Skeletal muscle satellite cell (primary cell): ENCODE measurements around the gene MICAL3.
"Not testable (repeated sequence)": the region's sequence is repeated elsewhere in the genome, so short reads cannot be mapped to it uniquely, and the experiment has no call there.

Source experiments
- H3K27me3 ChIP-seq: 2 replicates; pipeline ENCODE4 v1.7.0; 2013; ENCODE audit warnings: low read length; ENCODE audit not compliant: control insufficient read depth, insufficient read depth
- H3K36me3 ChIP-seq: 2 replicates; pipeline ENCODE4 v1.7.0; 2013; ENCODE audit warnings: mild to moderate bottlenecking, control low read depth, low read length; ENCODE audit not compliant: insufficient read depth
- H3K4me1 ChIP-seq: 2 replicates; pipeline ENCODE4 v1.7.0; 2013; ENCODE audit warnings: low read length; ENCODE audit not compliant: control insufficient read depth, insufficient read depth
- H3K4me2 ChIP-seq: 2 replicates; pipeline ENCODE4 v1.7.0; 2013; ENCODE audit warnings: mild to moderate bottlenecking, low read length
- H3K4me3 ChIP-seq: 2 replicates; pipeline ENCODE4 v1.7.0; 2013; ENCODE audit warnings: low read length
- H3K9ac ChIP-seq: 2 replicates; pipeline ENCODE4 v1.7.0; 2013; ENCODE audit warnings: mild to moderate bottlenecking, low read depth, low read length, moderate library complexity
- H3K9me3 ChIP-seq: replicated peaks from 2 replicates; pipeline ENCODE4 v1.7.0; 2013; ENCODE audit warnings: mild to moderate bottlenecking, control low read depth, low read length

Gene MICAL3

GRCh38 chr22:18067548-18068341, 43.4 kb upstream of the MICAL3 start:
- Histone ChIP-seq H3K4me2 (peak overlapping the region; percentile 6), H3K27me3 (peaks cover 14% of the 10 kb centered on the region), H3K36me3 (no peaks in the 10 kb centered on the region), H3K4me3 (no peak overlapping the region), H3K4me1 (peaks cover 14% of the 10 kb centered on the region), H3K9ac (no peak overlapping the region), H3K9me3 (no peaks in the 10 kb centered on the region)

GRCh38 chr22:18067121-18067520, 42.8 kb upstream of the MICAL3 start:
- no peak overlapping the region for H3K4me3 ChIP-seq
- H3K4me2 ChIP-seq: no peak overlapping the region
- H3K27me3 ChIP-seq: peaks cover 14% of the 10 kb centered on the region
- H3K4me1 ChIP-seq: peaks cover 14% of the 10 kb centered on the region
- no peaks in the 10 kb centered on the region for H3K36me3 ChIP-seq
- H3K9me3 ChIP-seq: no peaks in the 10 kb centered on the region
- no peak overlapping the region for H3K9ac ChIP-seq

- Histone ChIP-seq H3K9me3 (no peaks in the 10 kb centered on the region), H3K9ac (no peak overlapping the region), H3K4me1 (peaks cover 19% of the 10 kb centered on the region), H3K27me3 (peaks cover 14% of the 10 kb centered on the region), H3K4me3 (no peak overlapping the region), H3K36me3 (no peaks in the 10 kb centered on the region), H3K4me2 (no peak overlapping the region)
Measured at GRCh38 chr22:18066181-18066859, 42.0 kb upstream of the MICAL3 start.

- Histone ChIP-seq H3K4me1 (peaks cover 27% of the 10 kb centered on the region), H3K36me3 (no peaks in the 10 kb centered on the region), H3K27me3 (peaks cover 14% of the 10 kb centered on the region)
Measured at GRCh38 chr22:18065256-18065655, 40.9 kb upstream of the MICAL3 start.

DNA sequence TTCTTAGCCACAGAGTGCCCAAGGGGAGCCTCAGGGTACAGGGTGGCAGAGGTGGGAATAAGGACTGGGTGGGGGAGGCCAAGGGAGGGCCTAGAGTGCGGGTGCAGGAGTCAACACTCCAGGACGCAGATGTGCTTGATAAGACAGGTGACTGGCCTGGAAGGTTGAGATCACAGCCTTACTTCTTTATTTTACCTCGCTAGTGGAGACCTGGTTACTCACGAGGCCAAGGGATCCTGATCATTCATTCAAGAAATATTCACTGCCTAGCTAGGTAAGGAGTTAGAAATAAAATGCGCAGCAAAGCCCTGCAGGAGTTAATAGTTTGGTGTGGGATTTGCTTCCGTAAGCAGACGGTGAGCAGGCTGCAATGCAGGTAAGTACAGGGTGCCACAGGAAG, 40.3 kb upstream of the MICAL3 start:
- Histone ChIP-seq H3K4me3 (no peak overlapping the region), H3K4me2 (no peak overlapping the region), H3K4me1 (peaks cover 27% of the 10 kb centered on the region), H3K9me3 (no peaks in the 10 kb centered on the region), H3K9ac (no peak overlapping the region), H3K27me3 (peaks cover 14% of the 10 kb centered on the region), H3K36me3 (no peaks in the 10 kb centered on the region)

More at GRCh38 chr22:18065256-18065655, 40.9 kb upstream of the MICAL3 start:
- no peak overlapping the region for H3K4me3 ChIP-seq
- H3K9me3 ChIP-seq: no peaks in the 10 kb centered on the region
- no peak overlapping the region for H3K9ac ChIP-seq
- H3K4me2 ChIP-seq: no peak overlapping the region

- H3K9me3 ChIP-seq, H3K4me3 ChIP-seq, H3K4me2 ChIP-seq, H3K36me3 ChIP-seq, H3K9ac ChIP-seq: not testable (repeated sequence)
- Histone ChIP-seq H3K27me3 (peaks cover 14% of the 10 kb centered on the region), H3K4me1 (peaks cover 27% of the 10 kb centered on the region)
Measured at GRCh38 chr22:18063715-18064114, 39.4 kb upstream of the MICAL3 start.

DNA sequence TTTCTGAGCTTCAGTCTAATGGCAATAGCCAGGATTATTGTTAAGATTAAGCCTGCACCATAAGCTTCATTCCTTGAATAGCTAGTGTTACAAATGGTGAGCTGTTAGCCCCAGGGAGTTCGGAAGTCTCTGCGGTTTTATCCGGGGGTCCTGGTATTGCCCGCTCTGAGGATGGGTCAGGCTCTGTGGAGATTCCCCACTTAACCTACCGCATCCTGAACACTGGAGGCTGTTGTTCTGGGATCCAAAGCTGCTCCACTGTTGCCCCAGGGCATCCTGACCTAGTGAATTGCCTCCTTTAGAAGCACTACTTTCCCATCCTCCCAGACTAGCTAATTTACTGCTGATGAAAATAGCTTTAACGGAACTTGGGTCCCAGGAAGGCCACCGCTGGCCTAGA, 38.9 kb upstream of the MICAL3 start:
- H3K4me1 ChIP-seq: peaks cover 24% of the 10 kb centered on the region
- H3K9ac ChIP-seq: no peak overlapping the region
- H3K27me3 ChIP-seq: peaks cover 14% of the 10 kb centered on the region

GRCh38 chr22:18062421-18062820, 38.1 kb upstream of the MICAL3 start:
- Histone ChIP-seq H3K4me1 (peaks cover 22% of the 10 kb centered on the region), H3K36me3 (no peaks in the 10 kb centered on the region), H3K9me3 (no peaks in the 10 kb centered on the region), H3K4me2 (no peak overlapping the region), H3K27me3 (peaks cover 14% of the 10 kb centered on the region), H3K4me3 (no peak overlapping the region), H3K9ac (no peak overlapping the region)

More for the DNA sequence above, 38.9 kb upstream of the MICAL3 start:
- Histone ChIP-seq H3K4me3 (no peak overlapping the region), H3K36me3 (no peaks in the 10 kb centered on the region), H3K4me2 (no peak overlapping the region), H3K9me3 (no peaks in the 10 kb centered on the region)

- Histone ChIP-seq H3K9ac (no peak overlapping the region), H3K27me3 (peaks cover 8% of the 10 kb centered on the region), H3K4me2 (peak overlapping the region; percentile 38), H3K4me3 (peak overlapping the region; percentile 24), H3K4me1 (peaks cover 34% of the 10 kb centered on the region), H3K36me3 (no peaks in the 10 kb centered on the region), H3K9me3 (no peaks in the 10 kb centered on the region)
Measured at GRCh38 chr22:18060646-18061620, 36.6 kb upstream of the MICAL3 start.

DNA sequence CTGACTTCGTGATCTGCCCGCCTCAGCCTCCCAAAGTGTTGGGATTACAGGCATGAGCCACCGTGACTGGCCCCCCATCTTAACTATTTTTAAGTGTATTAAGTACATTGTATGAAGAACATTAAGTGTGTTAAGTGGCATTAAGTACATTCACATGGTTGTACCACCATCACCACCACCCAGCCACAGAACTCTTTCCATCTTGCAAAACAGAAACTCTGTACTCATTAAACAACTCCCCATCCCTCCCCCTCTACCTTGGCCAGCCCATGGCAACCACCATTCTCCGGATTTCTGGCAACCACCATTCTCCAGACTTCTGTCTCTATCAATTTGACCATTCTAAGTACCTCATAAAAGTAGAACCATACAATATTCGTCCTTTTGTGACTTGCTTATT, 35.6 kb upstream of the MICAL3 start:
- Histone ChIP-seq H3K9me3 (no peaks in the 10 kb centered on the region), H3K36me3 (no peaks in the 10 kb centered on the region), H3K4me3 (no peak overlapping the region), H3K27me3 (no peaks in the 10 kb centered on the region), H3K4me2 (no peak overlapping the region), H3K4me1 (peaks cover 39% of the 10 kb centered on the region), H3K9ac (no peak overlapping the region)

DNA sequence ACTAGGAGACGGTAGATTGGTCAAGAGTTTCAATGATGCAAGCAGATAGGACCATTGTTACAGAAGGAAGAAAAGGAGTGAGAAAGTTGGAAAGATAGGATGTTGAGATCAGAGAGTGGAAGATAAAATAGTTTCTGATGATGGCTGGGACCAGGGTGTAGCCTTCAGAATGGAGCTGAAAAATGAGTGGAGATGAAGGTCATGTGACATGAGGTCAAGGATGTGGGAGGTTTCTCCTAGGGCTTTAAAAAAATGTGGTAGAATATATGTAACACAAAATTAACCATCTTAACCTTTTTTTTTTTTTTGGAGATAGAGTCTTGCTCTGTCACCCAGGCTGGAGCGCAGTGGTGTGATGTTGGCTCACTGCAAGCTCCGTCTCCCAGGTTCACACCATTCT, 35.1 kb upstream of the MICAL3 start:
- H3K9me3 ChIP-seq: no peaks in the 10 kb centered on the region
- H3K4me2 ChIP-seq: no peak overlapping the region
- H3K4me3 ChIP-seq: no peak overlapping the region
- H3K9ac ChIP-seq: no peak overlapping the region
- no peaks in the 10 kb centered on the region for H3K27me3 ChIP-seq
- H3K36me3 ChIP-seq: no peaks in the 10 kb centered on the region
- H3K4me1 ChIP-seq: peaks cover 39% of the 10 kb centered on the region
